ENCODE data around the gene RELB.

- TF ChIP-seq ZBTB43 (CRISPR knock-in tag; IDR thresholded peaks at IDR 0.05) (no peak), ATF1 (CRISPR knock-in tag; IDR thresholded peaks at IDR 0.05) (no peak), ATF1 (tag; IDR thresholded peaks at IDR 0.05) (no peak), MAZ (CRISPR knock-in tag; conservative IDR thresholded peaks at IDR 0.05 in 1 of 2, IDR thresholded peaks at IDR 0.05 in 1 of 2) (no peak)
Measured at GRCh38 chr19:44955505-44956439, 45.5 kb upstream of the RELB start.

All from K562 (cell line).